ENCODE measurements around the gene TRIM38. TPM values are rescaled to one million over a fixed set of nuclear protein-coding genes. Genes with fewer than 3 reads are reported as not detected.

Gene TRIM38
- total RNA-seq = 8.1 TPM

- Histone ChIP-seq H3K4me3 (peak within 1 kb of the TSS; percentile 59 to 71), H3K27me3 (no peaks in the 10 kb centered on the region), H3K9me3 (no peaks in the 10 kb centered on the region), H3K4me1 (peaks cover 55% of the 10 kb centered on the region), H3K27ac (peak within 1 kb of the TSS; percentile 98), H3K36me3 (peaks cover 0 to 22% of the 10 kb centered on the region in 2 donors)
- intact Hi-C loops (cut with DNase I) = loop anchor here (1.0 kb wide), 1 partner anchor 32 kb away; no protein-coding TSS in a partner anchor
- DNase-seq (ENCODE audit: extremely low spot score in 2 of 2) = peak in 1 of 2 donors; percentile 94
- TF ChIP-seq CTCF (IDR thresholded peaks at IDR 0.05) (no peak), POLR2A (IDR thresholded peaks at IDR 0.05) (peak in 1 of 2 donors; percentile 95), POLR2AphosphoS5 (IDR thresholded peaks at IDR 0.05; ENCODE audit: insufficient read depth in 1 of 2, low read depth in 1 of 2) (peak; percentile 69 to 98)
These were observed at the start of gene TRIM38 for GRCh38 chr6:25962149-25963127. Gene TRIM38 (plus strand): TSS chr6:25962802. CDS start chr6:25966523, 3,721 bp downstream.

- intact Hi-C loops (cut with DNase I) = no loop called here
- H3K9me3 ChIP-seq = no peaks in the 10 kb centered on the region
- no peak overlapping the region for H3K4me3 ChIP-seq
- no peak for TF ChIP-seq POLR2A (IDR thresholded peaks at IDR 0.05)
- TF ChIP-seq CTCF (IDR thresholded peaks at IDR 0.05) = no peak
- no peak overlapping the region for H3K27ac ChIP-seq
- H3K4me1 ChIP-seq = no peaks in the 10 kb centered on the region
- no peaks in the 10 kb centered on the region for H3K27me3 ChIP-seq
- no peaks in the 10 kb centered on the region for H3K36me3 ChIP-seq
- no peak for DNase-seq (ENCODE audit: extremely low spot score in 2 of 2)
These were observed 48.9 kb upstream of the TRIM38 start for GRCh38 chr6:25913741-25914140.

DNA sequence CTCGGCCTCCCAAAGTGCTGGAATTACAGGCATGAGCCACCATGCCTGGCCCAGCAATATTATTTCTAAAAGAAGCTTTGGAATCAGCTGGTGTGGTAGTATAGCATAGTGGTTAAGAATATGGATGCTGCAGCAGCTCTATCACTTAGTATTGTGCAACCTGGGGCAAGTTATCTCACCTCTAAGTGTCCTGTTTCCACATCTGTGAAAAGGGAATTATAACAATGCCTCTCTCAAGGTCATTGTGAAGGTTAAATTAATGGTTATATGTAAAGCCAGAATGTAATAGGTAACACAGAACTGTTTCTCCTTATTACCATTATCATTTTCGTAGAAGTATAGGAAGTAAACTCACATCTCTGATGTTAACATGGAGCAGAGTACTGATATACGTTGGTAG, 46.3 kb upstream of the TRIM38 start:
- Histone ChIP-seq H3K4me1 (no peaks in the 10 kb centered on the region), H3K27ac (no peak overlapping the region), H3K27me3 (no peaks in the 10 kb centered on the region), H3K4me3 (no peak overlapping the region), H3K36me3 (no peaks in the 10 kb centered on the region), H3K9me3 (no peaks in the 10 kb centered on the region)
- no peak for DNase-seq (ENCODE audit: extremely low spot score in 2 of 2)
- TF ChIP-seq POLR2AphosphoS5 (IDR thresholded peaks at IDR 0.05; ENCODE audit: insufficient read depth in 1 of 2, low read depth in 1 of 2) = no peak
- no peak for TF ChIP-seq POLR2A (IDR thresholded peaks at IDR 0.05)
- TF ChIP-seq CTCF (IDR thresholded peaks at IDR 0.05) = no peak
- intact Hi-C loops (cut with DNase I) = no loop called here

DNA sequence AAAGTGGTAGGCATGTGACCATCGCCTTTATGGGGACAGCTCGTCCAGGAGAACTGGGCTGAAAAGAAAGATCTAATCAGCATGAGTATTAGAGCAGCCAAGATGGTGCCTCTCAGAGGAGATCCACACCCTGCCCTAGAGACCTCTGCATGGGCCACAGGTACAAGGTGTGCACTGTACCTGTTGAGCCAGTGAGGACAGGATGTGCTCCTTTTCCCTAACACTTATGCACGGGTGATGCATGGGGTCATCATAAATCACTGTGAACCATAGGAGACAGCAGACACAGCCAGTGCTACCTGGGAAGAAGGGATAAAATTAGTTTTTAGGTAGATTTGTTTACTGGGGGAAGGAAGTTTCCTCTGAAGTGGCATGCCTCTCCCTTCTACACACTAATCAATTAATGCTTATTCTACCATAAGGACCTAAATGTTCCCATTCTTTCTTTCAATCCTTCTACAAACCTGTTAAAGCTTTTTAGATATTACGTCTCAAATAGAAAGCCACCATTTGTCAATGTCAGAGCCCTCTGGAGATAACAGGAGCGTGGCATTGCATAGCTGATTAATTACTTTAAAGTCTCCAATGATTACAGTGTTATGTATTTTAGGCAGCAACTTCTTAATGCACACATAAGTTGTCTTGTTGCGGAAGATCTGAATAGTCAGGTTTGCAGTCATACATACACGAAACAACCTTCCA, 45.7 kb upstream of the TRIM38 start:
- intact Hi-C loops (cut with DNase I) = no loop called here
- Histone ChIP-seq H3K27ac (no peak overlapping the region), H3K9me3 (no peaks in the 10 kb centered on the region), H3K4me3 (no peak overlapping the region), H3K27me3 (no peaks in the 10 kb centered on the region), H3K4me1 (no peaks in the 10 kb centered on the region), H3K36me3 (no peaks in the 10 kb centered on the region)
- no peak for DNase-seq (ENCODE audit: extremely low spot score in 2 of 2)
- no peak for TF ChIP-seq POLR2A (IDR thresholded peaks at IDR 0.05)
- no peak for TF ChIP-seq CTCF (IDR thresholded peaks at IDR 0.05)
- no peak for TF ChIP-seq POLR2AphosphoS5 (IDR thresholded peaks at IDR 0.05; ENCODE audit: insufficient read depth in 1 of 2, low read depth in 1 of 2)
